HG02970 (cell line): Measurements from ENCODE around the gene RPL9.
"Not testable (repeated sequence)": the region's sequence is repeated elsewhere in the genome, so short reads cannot be mapped to it uniquely, and the experiment has no call there.

Experiments used
- ATAC-seq: cut with Tn5 transposase; IDR thresholded peaks from one replicate; pipeline ENCODE4 v1.9.1; 2021; ENCODE audit warnings: mild to moderate bottlenecking, moderate library complexity, moderate number of reproducible peaks; ENCODE audit not compliant: unreplicated experiment, low FRiP score

RPL9 gene

GRCh38 chr4:39427520-39428114 is 31.1 kb downstream of the RPL9 start:
- no peak for ATAC-seq

- ATAC-seq = no peak
Measured at GRCh38 chr4:39426728-39427127, 32.0 kb downstream of the RPL9 start.

DNA sequence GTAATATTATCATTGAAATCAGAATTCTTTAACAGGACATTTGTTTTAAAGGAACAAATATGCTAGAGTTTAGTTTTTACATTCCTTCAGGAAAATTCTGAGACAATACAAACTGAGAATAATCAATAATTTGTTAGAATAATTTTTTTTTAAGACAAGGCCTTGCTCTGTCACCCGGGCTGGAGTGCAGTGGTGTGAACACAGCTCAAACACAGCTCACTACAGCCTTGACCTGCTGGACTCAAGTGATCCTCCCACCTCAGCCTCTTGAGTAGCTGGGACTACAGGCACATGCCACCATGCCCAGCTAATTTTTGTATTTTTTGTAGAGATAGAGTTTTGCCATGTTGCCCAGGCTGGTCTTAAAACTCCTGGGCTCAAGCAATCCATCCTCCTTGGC is 33.4 kb downstream of the RPL9 start:
- ATAC-seq = not testable (repeated sequence)

DNA sequence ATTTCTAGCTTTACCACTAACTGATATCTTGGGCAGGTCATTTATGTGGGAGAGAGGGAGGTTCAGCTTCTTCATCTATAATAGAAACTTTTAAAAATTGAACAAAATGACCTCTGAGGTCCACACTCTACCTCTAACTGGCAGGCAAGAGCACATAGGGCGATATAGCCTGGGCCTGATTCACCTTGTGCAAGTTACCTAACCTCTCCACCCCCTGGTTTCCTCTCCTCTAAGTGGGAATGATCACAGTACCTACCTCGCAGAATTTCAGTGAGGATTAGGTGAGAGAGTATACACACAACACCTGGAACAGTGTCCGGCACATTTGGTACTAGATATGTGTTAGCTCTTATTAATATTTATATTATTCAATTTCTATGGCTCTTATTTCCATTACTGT is 36.5 kb downstream of the RPL9 start:
- ATAC-seq = no peak

- ATAC-seq = no peak
Measured at GRCh38 chr4:39415678-39416283, 42.9 kb downstream of the RPL9 start.

GRCh38 chr4:39411561-39411960 is 47.2 kb downstream of the RPL9 start:
- not testable (repeated sequence) for ATAC-seq

GRCh38 chr4:39410415-39410814 is 48.3 kb downstream of the RPL9 start:
- ATAC-seq = no peak

DNA sequence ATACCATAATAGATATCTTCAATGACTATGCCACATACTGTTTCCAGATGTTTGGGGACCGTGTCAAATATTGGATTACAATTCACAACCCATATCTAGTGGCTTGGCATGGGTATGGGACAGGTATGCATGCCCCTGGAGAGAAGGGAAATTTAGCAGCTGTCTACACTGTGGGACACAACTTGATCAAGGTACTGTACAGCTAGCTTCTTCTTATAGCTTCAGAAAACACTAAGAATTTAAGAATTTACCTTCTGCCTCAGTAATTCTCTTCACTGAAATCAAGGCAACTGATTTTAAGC is 51.2 kb downstream of the RPL9 start:
- no peak for ATAC-seq

DNA sequence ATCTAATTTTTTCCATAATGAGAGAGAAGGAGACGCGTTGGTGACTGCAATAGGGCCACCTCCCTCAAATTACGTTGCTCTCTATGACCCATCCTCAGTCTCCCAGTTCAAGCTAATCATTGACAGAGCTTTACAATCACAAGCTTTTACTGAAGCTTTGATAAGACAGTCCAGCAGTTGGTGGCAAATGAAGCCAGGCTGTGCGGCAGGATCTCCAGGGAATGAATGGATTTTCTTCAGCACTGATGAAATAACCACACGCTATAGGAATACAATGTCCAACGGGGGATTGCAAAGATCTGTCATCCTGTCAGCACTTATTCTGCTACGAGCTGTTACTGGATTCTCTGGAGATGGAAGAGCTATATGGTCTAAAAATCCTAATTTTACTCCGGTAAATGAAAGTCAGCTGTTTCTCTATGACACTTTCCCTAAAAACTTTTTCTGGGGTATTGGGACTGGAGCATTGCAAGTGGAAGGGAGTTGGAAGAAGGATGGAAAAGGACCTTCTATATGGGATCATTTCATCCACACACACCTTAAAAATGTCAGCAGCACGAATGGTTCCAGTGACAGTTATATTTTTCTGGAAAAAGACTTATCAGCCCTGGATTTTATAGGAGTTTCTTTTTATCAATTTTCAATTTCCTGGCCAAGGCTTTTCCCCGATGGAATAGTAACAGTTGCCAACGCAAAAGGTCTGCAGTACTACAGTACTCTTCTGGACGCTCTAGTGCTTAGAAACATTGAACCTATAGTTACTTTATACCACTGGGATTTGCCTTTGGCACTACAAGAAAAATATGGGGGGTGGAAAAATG is 51.7 kb downstream of the RPL9 start, which contains the start of gene KLB:
Gene KLB (plus strand): TSS at position 168 of the 821 bp plus-strand sequence. CDS start 20 bp downstream, at position 188.
- ATAC-seq = no peak
